SJCRH30 (cell line): ENCODE results near the gene MAP3K2. TPM values are rescaled to one million over a fixed set of nuclear protein-coding genes. Genes with fewer than 3 reads are reported as not detected.

Experiments
- DNase-seq, 2 experiments: peaks; one replicate each; pipeline ENCODE4 v3.0.0-alpha.2; 2015 to 2020
- H3K27ac ChIP-seq: fragments of 250-450 bp; sonication (Bioruptor Pico); 2 replicates; pipeline ENCODE4 v1.5.1; 2020; ENCODE audit warnings: mild to moderate bottlenecking, moderate library complexity
- H3K27me3 ChIP-seq: fragments of 250-450 bp; sonication (Bioruptor Pico); 2 replicates; pipeline ENCODE4 v1.5.1; 2020; ENCODE audit warnings: mild to moderate bottlenecking, moderate library complexity
- H3K36me3 ChIP-seq: fragments of 250-450 bp; sonication (Bioruptor Pico); 2 replicates; pipeline ENCODE4 v1.5.1; 2020; ENCODE audit warnings: mild to moderate bottlenecking, moderate library complexity
- H3K4me1 ChIP-seq: fragments of 250-450 bp; sonication (Bioruptor Pico); 2 replicates; pipeline ENCODE4 v1.5.1; 2020; ENCODE audit warnings: mild to moderate bottlenecking, moderate library complexity
- H3K4me3 ChIP-seq: fragments of 250-450 bp; sonication (Bioruptor Pico); 2 replicates; pipeline ENCODE4 v1.5.1; 2020; ENCODE audit warnings: mild to moderate bottlenecking, moderate library complexity
- H3K9me3 ChIP-seq: fragments of 250-450 bp; sonication (Bioruptor Pico); replicated peaks from 2 replicates; pipeline ENCODE4 v1.5.1; 2020; ENCODE audit warnings: mild to moderate bottlenecking, moderate library complexity
- total RNA-seq: library from RNA; depleted of rRNA; stranded (reverse); fragments of >200 nt; shearing (Covaris generic); gene quantifications from 2 replicates; pipeline ENCODE4 v1.2.3, GENCODE V29; 2014

The MAP3K2 gene
- total RNA-seq, 1 experiment from 2014 or later: 28.8 TPM

DNA sequence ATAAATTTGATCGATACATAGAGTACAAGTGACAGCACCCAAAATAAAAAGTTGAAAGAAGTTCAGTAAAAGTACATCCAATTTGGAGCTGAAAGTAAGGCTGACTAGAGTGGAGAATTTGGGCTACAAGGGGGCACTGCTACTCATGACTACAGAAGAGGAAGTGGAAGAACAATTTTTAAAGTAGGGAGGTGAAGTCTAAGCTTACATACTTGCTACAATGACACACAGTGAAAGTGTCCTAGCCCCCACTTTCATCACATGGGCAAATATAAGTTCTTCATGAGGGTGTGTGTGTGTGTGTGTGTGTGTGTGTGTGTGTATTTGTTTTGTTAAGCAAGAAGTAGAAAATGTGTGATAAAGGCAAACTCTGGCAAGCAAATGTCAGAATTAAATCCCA, 45.7 kb downstream of the MAP3K2 start:
- DNase-seq: no peak
- Histone ChIP-seq H3K27me3 (no peaks in the 10 kb centered on the region), H3K36me3 (peaks cover 18% of the 10 kb centered on the region), H3K27ac (no peak overlapping the region), H3K4me1 (no peaks in the 10 kb centered on the region; the same call in 1 of the 2 replicates), H3K4me3 (no peak overlapping the region), H3K9me3 (no peaks in the 10 kb centered on the region; the same call in 1 of the 2 replicates)

DNA sequence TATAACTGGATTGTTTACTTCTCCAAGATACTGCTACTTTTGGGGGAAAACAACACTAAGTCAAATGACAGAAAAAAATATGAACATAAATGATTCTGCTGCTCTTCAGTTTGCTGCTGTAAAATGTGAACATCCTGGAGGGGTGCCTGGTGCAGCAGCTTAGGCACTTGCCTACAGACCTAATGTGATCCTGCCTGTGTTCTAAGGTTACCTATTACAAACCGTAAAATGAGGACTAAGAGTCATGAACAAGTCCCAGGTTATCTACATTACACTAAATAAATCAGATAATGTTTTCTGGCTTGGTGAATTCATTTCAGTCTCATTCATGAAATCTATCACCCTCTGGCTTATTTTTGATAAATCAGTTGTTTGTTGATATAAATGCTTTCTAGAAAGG, 55.4 kb downstream of the MAP3K2 start:
- DNase-seq: no peak
- peaks cover 31% of the 10 kb centered on the region for H3K36me3 ChIP-seq
- H3K27ac ChIP-seq: no peak overlapping the region
- H3K4me1 ChIP-seq: no peaks in the 10 kb centered on the region; the same call in 1 of the 2 replicates
- H3K4me3 ChIP-seq: no peak overlapping the region
- H3K9me3 ChIP-seq: no peaks in the 10 kb centered on the region
- H3K27me3 ChIP-seq: no peaks in the 10 kb centered on the region

DNA sequence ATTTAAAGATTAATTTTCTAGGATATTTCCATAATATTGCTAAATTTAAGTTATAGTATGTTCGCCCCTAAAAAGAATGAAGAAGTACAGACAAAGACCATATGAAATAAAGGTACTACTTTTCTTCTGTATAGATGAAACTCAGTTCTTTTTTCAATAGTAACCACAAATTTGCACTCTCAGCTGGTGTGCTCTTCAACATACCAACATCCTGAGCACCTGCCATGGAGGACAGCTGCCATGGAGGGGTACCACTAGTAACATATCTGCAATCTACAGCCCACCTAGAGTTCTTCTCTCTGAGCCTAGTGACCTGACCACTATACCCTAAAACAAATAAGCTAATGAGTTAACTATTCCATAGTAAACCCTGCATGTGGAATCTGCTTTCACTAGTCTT, 57.0 kb downstream of the MAP3K2 start:
- peaks cover 36% of the 10 kb centered on the region for H3K36me3 ChIP-seq
- DNase-seq: peak; percentile 10 to 32
- H3K4me3 ChIP-seq: no peak overlapping the region
- H3K27me3 ChIP-seq: no peaks in the 10 kb centered on the region
- no peaks in the 10 kb centered on the region for H3K9me3 ChIP-seq
- no peaks in the 10 kb centered on the region; the same call in 1 of the 2 replicates for H3K4me1 ChIP-seq
- no peak overlapping the region for H3K27ac ChIP-seq

DNA sequence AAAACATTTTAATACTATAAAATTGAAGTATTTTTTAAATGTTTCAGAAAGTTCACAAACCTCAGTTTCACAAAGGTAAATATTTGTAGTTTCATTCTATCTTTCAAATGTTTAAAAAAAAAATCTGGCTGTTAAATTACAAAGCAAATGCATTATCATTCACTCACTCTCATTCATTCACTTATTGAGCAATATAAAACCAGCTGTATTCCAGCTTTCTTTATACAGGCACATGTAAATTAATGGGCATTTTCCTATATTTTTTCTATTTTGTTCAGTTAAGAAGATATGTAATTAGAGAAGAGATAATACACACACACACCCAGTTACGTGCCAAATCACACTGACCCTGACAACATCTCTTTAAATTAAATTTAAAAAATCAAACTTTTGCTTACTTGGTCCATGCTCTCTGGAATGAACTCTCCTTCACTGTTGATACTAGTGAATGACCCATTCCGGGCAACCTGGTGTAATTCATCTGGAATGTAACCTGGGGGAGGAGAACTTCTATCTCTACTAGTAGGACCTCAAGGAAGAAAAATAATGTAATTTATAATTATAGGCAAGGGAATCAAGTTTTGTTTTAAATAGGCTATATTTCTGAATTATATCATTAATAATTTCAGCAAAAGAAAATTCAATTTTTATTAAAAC, 61.4 kb downstream of the MAP3K2 start:
- no peak for DNase-seq
- H3K27ac ChIP-seq: no peak overlapping the region
- H3K9me3 ChIP-seq: no peaks in the 10 kb centered on the region
- no peaks in the 10 kb centered on the region; the same call in 1 of the 2 replicates for H3K4me1 ChIP-seq
- no peaks in the 10 kb centered on the region for H3K27me3 ChIP-seq
- H3K36me3 ChIP-seq: peaks cover 47% of the 10 kb centered on the region
- no peak overlapping the region for H3K4me3 ChIP-seq

DNA sequence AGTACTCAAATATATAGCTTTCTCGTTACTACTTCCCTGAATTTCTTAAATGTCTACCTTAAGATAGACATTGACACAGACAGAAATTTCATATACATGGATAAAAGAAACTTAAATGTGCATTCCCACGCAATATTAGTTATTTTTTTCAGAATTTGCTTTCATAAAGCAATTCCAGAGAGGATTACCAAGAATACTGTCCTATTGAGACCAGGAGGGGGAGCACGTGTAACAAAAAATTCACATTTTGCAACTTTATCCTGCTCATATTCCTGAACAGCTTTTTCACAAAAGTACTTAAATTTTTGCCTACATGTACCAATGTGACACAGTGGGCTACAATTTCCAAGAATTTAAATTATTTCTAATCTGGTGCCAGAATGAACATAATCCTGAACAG, 63.1 kb downstream of the MAP3K2 start:
- Histone ChIP-seq H3K4me3 (no peak overlapping the region), H3K4me1 (no peaks in the 10 kb centered on the region), H3K36me3 (peaks cover 49% of the 10 kb centered on the region), H3K27me3 (no peaks in the 10 kb centered on the region), H3K27ac (no peak overlapping the region), H3K9me3 (no peaks in the 10 kb centered on the region)
- DNase-seq: peak; percentile 17 to 58

DNA sequence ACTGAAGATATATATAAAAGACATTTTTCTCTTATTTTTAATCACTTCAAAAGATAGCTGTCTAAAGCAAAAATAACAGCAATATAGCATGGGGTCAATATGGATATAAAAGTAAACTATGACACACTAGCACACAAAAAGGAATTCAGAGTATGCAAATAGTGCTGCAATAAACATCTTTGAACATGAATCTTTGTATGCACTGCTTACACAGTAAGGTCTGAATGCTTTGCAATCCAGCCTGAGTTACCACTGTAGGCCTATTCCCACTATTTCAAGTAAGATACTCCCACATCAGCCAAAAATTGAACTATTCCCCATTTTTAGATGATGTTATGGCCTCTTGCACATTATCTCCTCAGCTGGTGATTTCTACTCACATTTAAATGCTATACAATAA, 66.5 kb downstream of the MAP3K2 start:
- no peak overlapping the region for H3K27ac ChIP-seq
- no peaks in the 10 kb centered on the region for H3K4me1 ChIP-seq
- no peak for DNase-seq
- peaks cover 58% of the 10 kb centered on the region for H3K36me3 ChIP-seq
- H3K27me3 ChIP-seq: no peaks in the 10 kb centered on the region
- H3K9me3 ChIP-seq: no peaks in the 10 kb centered on the region
- H3K4me3 ChIP-seq: no peak overlapping the region

DNA sequence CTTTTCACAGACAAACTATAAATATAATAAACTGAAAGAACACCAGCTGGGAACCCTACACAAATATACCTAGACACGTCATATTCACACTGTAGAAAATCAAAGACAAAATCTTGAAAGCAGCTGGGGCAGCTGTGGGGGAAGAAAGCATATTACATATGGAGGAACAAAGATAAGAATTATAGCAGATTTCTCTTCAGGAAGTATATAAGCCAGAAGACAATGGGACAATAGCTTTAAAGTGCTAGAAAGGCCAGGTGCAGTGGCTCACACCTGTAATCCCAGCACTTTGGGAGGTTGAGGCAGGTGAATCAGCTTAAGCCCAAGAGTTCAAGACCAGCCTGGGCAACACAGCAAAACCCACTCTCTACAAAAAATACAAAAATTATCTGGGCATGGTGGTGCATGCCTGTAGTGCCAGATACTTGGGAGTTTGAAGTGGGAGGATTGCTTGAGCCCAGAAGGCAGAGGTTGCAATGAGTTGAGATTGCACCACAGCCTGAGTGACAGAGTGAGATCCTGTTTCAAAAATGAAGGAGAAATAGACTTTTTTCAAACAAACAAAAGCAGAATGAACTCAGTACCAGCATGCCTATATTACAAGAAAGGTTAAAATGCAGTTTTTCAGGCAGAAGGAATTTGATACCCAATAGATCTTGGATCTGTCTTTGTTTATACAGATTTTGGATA, 67.0 kb downstream of the MAP3K2 start:
- no peak overlapping the region for H3K4me3 ChIP-seq
- DNase-seq: no peak
- H3K4me1 ChIP-seq: no peaks in the 10 kb centered on the region
- H3K27me3 ChIP-seq: no peaks in the 10 kb centered on the region
- peaks cover 62% of the 10 kb centered on the region for H3K36me3 ChIP-seq
- H3K27ac ChIP-seq: no peak overlapping the region
- no peaks in the 10 kb centered on the region for H3K9me3 ChIP-seq

DNA sequence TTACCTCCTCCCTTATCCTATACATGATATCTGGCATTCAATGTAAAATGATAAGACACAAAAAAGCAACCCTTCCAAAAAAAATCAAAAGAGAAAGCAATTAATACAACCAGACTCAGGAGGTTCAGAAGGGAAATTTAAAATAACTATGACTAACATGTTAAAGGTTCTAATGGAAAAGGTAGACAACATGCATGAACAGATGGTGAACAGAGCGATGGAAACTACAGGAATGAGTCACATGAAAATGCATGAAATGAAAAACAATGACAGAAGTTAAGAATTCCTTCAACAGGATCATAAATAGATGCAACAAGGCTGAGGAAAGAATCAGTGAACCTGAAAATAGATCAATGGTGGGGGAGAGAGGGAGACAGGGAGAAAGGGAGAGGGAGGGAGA, 67.7 kb downstream of the MAP3K2 start:
- DNase-seq: no peak

DNA sequence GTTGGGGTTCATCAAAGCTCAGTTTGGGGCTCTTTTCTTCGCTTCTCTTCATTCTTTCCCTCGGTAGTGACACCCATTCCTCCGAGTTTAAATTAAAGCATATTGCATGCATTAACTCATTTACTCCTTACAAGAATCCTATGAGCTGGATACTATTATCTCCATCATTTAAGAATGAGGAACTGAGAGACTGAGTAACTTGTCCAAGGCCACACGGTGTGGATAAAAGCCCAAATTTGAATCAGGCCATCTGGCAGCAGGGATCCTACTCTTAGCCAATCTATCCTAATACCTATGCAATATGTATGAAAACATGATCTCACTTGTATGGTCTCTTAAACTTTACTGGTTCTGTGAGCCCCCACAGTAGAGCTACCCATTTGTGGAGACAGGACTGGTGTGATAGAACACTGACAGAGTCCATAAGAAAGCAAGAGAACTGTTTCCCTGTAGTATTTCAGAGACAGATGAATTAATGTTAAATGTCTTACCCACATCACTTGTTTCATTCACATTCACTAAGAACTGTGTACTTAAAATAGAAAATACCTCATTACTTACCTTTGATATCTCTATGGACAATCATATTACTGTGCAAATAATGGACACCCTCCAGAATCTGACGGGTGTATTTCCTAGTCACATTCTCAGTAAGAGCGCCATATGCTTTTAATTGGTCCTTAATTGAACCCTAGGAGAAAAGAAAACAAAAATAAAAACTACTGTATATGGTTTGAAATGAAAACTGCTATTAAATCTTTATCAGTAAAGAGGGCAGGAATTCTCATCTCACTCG, 73.4 kb downstream of the MAP3K2 start:
- no peak overlapping the region for H3K27ac ChIP-seq
- no peaks in the 10 kb centered on the region for H3K27me3 ChIP-seq
- H3K4me1 ChIP-seq: no peaks in the 10 kb centered on the region
- no peak for DNase-seq
- H3K9me3 ChIP-seq: no peaks in the 10 kb centered on the region
- H3K36me3 ChIP-seq: peaks cover 64% of the 10 kb centered on the region
- H3K4me3 ChIP-seq: no peak overlapping the region

More for the DNA sequence above, 67.7 kb downstream of the MAP3K2 start:
- Histone ChIP-seq H3K36me3 (peaks cover 63% of the 10 kb centered on the region), H3K4me3 (no peak overlapping the region), H3K27ac (no peak overlapping the region), H3K27me3 (no peaks in the 10 kb centered on the region), H3K4me1 (no peaks in the 10 kb centered on the region), H3K9me3 (no peaks in the 10 kb centered on the region)

DNA sequence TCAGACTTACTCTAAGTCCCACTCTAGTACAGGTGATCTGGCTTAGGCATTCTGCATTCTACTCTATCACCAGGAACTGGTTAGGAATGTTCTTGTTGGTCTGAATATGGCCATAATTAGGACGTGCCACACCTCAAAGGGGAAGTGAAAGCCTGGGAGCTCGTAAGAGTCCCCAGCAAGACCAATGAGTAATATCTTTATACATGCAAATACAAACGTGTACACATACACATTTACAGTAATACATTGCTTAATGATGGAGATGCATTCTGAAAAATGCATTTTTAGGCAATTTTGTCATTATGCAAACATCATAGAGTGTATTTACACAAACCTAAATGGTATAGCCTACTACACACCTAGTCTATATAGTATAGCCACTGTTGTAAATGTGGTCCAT, 74.4 kb downstream of the MAP3K2 start:
- DNase-seq: no peak
- no peak overlapping the region for H3K27ac ChIP-seq
- H3K4me3 ChIP-seq: no peak overlapping the region
- H3K27me3 ChIP-seq: no peaks in the 10 kb centered on the region
- peaks cover 69% of the 10 kb centered on the region for H3K36me3 ChIP-seq
- H3K4me1 ChIP-seq: no peaks in the 10 kb centered on the region
- no peaks in the 10 kb centered on the region for H3K9me3 ChIP-seq

DNA sequence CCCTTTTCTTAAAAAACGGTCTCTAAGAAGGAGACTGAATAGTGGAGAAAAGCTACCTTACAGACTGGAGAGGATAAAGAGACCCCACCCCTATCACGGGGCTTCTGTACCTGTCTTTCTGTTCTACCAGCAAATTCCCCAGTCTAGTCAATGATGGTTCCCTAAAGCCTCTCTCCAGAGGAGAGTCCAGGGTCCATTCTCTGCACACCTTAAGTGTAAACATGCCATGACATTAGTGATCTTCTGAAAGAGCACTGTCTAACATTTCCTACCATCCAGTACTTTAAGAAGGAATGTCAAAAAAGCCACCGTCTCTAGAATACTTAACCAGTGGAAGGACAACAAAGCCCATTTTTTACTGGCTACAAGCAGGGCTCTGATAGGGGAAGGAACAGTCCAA, 76.8 kb downstream of the MAP3K2 start:
- Histone ChIP-seq H3K27me3 (no peaks in the 10 kb centered on the region), H3K9me3 (no peaks in the 10 kb centered on the region), H3K4me3 (no peak overlapping the region), H3K4me1 (no peaks in the 10 kb centered on the region), H3K36me3 (peaks cover 72% of the 10 kb centered on the region), H3K27ac (no peak overlapping the region)
- no peak for DNase-seq

DNA sequence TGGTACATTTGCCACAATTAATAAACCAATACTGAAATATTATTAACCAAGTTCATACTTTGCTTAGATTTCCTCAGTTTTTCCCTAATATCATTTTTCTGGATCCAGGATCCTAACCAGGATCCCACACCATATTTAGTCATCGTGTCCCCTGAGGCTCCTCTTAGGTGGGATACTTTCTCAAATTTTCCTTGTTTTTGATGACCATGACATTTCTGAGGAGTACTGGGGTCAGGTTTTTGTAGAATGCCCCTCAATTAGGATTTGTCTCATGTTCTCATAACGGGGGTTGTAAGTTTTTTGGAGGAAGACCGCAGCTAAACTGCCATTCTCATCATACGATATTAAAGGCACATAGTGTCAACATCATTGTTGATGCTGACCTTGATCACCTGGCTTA, 78.3 kb downstream of the MAP3K2 start:
- Histone ChIP-seq H3K27me3 (no peaks in the 10 kb centered on the region), H3K4me3 (no peak overlapping the region), H3K36me3 (peaks cover 80% of the 10 kb centered on the region), H3K4me1 (no peaks in the 10 kb centered on the region), H3K9me3 (no peaks in the 10 kb centered on the region), H3K27ac (no peak overlapping the region)
- DNase-seq: no peak

DNA sequence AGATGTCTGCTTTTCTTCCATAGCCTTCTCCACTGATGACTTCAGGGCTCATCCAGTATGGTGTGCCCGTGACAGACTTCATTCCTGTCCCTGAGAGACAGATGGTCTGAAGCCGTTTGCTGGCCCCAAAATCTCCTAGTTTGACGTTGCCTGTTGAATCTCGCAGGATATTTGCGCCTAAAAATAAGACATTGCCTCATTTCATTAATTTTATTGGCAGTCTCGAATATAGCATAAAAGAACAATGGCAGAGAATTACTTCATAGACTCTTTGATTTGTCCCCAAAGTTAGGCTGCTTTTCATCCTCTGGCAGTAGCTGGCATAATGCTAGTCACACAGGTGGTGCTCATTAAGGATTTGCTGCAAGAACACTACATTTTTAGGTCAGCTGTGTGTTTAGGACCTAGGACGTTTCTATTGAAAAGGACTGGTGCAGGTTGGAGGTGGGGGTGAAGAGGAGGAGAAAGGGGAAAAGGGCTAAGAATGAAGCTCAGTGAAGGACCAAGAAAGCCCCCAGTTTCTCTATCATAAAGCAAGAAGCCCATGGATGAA, 79.1 kb downstream of the MAP3K2 start:
- Histone ChIP-seq H3K36me3 (peaks cover 78% of the 10 kb centered on the region), H3K27me3 (no peaks in the 10 kb centered on the region), H3K27ac (no peak overlapping the region), H3K9me3 (no peaks in the 10 kb centered on the region), H3K4me1 (no peaks in the 10 kb centered on the region), H3K4me3 (no peak overlapping the region)
- no peak for DNase-seq

DNA sequence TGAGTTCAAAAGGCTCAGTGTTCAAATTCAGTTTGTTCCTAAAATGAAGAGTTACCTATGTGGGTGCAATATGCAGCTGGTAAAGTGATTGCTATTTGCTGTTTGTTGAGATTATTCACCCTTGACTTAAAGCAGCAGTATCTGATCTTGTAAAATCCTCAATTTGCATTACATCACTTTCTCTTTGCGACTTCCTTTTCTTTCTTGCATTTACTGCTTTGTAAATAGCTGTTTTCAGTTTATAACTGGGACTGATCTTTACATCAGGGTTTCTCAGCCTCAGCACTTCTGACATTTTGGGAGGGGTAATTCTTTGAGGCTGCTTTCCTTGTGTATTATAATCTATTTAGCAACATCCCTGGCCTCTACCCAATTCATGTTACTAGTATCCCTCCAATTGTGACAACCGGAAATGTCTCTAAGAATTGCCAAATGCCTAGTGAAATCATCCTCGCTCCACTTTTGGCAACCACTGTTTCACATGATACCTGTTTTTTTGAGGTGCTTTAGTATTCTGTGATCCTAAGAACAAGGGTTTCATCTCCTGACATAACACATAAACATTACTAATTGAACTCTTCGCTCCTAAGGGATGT, 81.7 kb downstream of the MAP3K2 start:
- DNase-seq: no peak
- H3K4me3 ChIP-seq: no peak overlapping the region
- no peaks in the 10 kb centered on the region for H3K4me1 ChIP-seq
- no peaks in the 10 kb centered on the region for H3K9me3 ChIP-seq
- peaks cover 57% of the 10 kb centered on the region for H3K36me3 ChIP-seq
- H3K27ac ChIP-seq: no peak overlapping the region
- H3K27me3 ChIP-seq: no peaks in the 10 kb centered on the region

DNA sequence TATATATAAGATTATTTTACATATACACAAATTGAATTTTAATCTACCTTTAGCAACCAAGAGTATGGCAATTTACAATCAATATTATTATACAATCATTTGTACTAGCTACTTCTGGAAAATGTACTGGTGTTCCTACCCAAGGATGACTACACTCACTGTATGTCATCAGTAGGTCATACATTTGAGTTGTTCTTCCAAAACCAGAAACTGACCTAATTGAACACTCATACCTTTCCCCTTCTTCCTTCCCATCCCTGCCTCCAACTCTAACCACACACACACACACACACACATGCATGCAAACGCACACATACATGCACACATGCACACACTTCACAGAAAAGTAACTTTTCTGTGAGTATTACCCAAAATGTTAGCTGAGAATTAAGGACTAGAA, 85.6 kb downstream of the MAP3K2 start:
- Histone ChIP-seq H3K36me3 (peaks cover 26% of the 10 kb centered on the region), H3K9me3 (no peaks in the 10 kb centered on the region), H3K27ac (no peak overlapping the region), H3K4me1 (no peaks in the 10 kb centered on the region), H3K27me3 (no peaks in the 10 kb centered on the region), H3K4me3 (no peak overlapping the region)
- DNase-seq: no peak
